Body of pancreas (tissue), 4 donors: ENCODE measurements around the gene SOX6. TPM values are rescaled to one million over a fixed set of nuclear protein-coding genes. Genes with fewer than 3 reads are reported as not detected.

ENCODE experiments used
- ATAC-seq: fragments of 150-250 bp; one replicate; pipeline ENCODE4 v1.9.1; 2016
- DNase-seq, 4 donors: peaks; one replicate each; pipeline ENCODE4 v3.0.0-alpha.2; 2019
- H3K27ac ChIP-seq, 4 donors: fragments of 200-600 bp; sonication (generic); 1 replicate in 3 of 4; 2 replicates in 1 of 4; pipeline versions ENCODE4 v1.5.1 to v1.6.1; 2016 to 2019; ENCODE audit warnings: mild to moderate bottlenecking in 1 of 4, mixed read lengths in 1 of 4, moderate library complexity in 1 of 4
- H3K27me3 ChIP-seq, 2 donors: fragments of 200-600 bp; sonication (generic); one replicate each; pipeline ENCODE4 v1.6.0; 2016; ENCODE audit warnings: mild to moderate bottlenecking in 1 of 2
- H3K36me3 ChIP-seq, 2 donors: fragments of 200-600 bp; sonication (generic); replicated peaks in 1 of 2; 2 replicates each; pipeline ENCODE4 v1.5.1; 2016; ENCODE audit warnings: low read depth in 2 of 2; ENCODE audit not compliant: insufficient read depth in 1 of 2
- H3K4me1 ChIP-seq: fragments of 200-600 bp; sonication (generic); one replicate; pipeline ENCODE4 v1.6.0; 2016
- H3K4me3 ChIP-seq, 2 donors: fragments of 200-600 bp; sonication (generic); 1 replicate in 1 of 2; 2 replicates in 1 of 2; pipeline ENCODE4 v1.5.1; 2016 to 2019
- H3K9me3 ChIP-seq, 3 donors: fragments of 200-600 bp; sonication (generic); 1 replicate in 2 of 3; 2 replicates in 1 of 3; pipeline ENCODE4 v1.5.1; 2016
- POLR2A ChIP-seq, 3 donors: fragments of 450-650 bp; IDR thresholded peaks; one replicate each; pipeline ENCODE4 v1.6.1; 2016; ENCODE audit warnings: antibody characterized with exemption in 3 of 3, mild to moderate bottlenecking in 2 of 3
- WGBS, 2 donors: methylation state at CpG; one replicate each; pipeline ENCODE4 v1.1.5; 2017; 5-methylcytosine and 5-hydroxymethylcytosine counted together
- intact Hi-C: fragments of 100-400 bp; cut with DNase I; formaldehyde crosslinking; loops from one replicate; pipeline ENCODE4 v1.15.1; 2023
- total RNA-seq, 2 donors: library from RNA; depleted of rRNA; stranded (reverse); fragments of >200 nt; gene quantifications; one replicate each; pipeline ENCODE4 v1.1.0, GENCODE V29; 2016
- TF ChIP-seq, protein P1 (sequence below), 7 experiments: fragments of 450-650 bp in 4 of 7; fragments of 200-600 bp in 3 of 7; sonication (generic) in 3 of 7; IDR thresholded peaks; one replicate each; pipeline ENCODE4 v1.5.1; 2016 to 2019; ENCODE audit warnings: antibody characterized with exemption in 7 of 7

The SOX6 gene
- total RNA-seq, 2 donors from 2014 or later, result 21.4 to 23.6 TPM

DNA sequence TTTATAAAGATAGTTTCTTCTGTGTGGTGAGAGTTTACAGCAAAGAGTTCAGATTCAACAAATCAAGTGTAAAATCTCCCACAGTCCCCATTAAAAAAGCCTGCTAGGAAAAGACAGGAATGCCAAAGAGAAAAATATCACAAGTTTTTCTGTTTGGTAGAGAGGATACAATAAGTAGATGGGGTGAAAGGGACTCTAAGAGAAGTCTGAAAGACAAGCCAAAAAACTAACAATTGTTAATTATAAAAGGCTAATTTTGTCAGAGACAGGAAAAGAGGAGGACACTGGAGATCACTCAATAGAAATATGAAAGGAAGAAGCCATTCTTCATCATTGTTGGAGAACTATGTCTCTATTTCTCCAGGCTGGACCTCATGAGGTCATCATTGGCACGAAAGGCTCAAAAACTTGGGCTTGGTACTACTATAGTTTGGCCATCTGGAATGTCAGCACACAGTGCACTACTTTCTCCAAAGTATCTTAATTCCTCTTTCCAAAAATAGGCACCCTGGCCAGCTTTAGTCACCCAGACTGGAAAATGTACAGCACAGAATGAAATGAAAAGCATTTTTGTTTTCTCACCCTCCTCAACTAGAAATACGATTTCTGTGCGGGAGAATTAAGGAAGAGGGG is 531 bp upstream of the SOX6 start:
- H3K4me3 ChIP-seq, result no peak overlapping the region
- H3K27ac ChIP-seq, result peak overlapping the region in 3 of 4 donors; percentile 27 to 69 (median 40)
- peaks cover 12% of the 10 kb centered on the region for H3K4me1 ChIP-seq
- H3K27me3 ChIP-seq, result no peaks in the 10 kb centered on the region
- no peaks in the 10 kb centered on the region for H3K36me3 ChIP-seq
- 69 to 75% methylated on average over 3 of the region's 3 CpGs for WGBS, 2 donors
- DNase-seq (peak in 2 of 4 donors; percentile 10 to 13), ATAC-seq (no peak)
- no peak for TF ChIP-seq POLR2A (IDR thresholded peaks at IDR 0.05)
- TF ChIP-seq, protein P1, sequence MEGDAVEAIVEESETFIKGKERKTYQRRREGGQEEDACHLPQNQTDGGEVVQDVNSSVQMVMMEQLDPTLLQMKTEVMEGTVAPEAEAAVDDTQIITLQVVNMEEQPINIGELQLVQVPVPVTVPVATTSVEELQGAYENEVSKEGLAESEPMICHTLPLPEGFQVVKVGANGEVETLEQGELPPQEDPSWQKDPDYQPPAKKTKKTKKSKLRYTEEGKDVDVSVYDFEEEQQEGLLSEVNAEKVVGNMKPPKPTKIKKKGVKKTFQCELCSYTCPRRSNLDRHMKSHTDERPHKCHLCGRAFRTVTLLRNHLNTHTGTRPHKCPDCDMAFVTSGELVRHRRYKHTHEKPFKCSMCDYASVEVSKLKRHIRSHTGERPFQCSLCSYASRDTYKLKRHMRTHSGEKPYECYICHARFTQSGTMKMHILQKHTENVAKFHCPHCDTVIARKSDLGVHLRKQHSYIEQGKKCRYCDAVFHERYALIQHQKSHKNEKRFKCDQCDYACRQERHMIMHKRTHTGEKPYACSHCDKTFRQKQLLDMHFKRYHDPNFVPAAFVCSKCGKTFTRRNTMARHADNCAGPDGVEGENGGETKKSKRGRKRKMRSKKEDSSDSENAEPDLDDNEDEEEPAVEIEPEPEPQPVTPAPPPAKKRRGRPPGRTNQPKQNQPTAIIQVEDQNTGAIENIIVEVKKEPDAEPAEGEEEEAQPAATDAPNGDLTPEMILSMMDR (IDR thresholded peaks at IDR 0.05), result no peak
- H3K9me3 ChIP-seq, result no peaks in the 10 kb centered on the region
- intact Hi-C loops, result no loop called here

DNA sequence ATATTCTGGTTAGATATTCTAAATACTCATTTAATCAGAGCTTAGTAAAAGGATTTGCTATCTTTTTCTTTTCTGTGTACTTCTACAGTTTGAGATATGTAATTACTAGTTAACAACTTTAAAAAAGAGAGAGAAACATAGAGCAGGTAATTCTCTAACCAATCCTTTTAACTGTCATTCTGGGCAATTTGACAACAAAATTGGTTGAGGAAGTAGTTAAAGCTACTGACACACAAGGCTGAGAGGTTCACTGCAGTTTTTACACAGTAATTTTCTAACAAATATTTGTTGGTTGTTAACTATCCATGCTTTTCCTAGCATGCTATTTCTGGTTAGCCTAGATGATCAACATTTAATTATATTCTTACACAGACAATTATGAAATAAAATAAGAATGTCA is 3.6 kb downstream of the SOX6 start:
- Histone ChIP-seq H3K36me3 (no peaks in the 10 kb centered on the region), H3K4me1 (peaks cover 6% of the 10 kb centered on the region), H3K4me3 (no peak overlapping the region), H3K27me3 (no peaks in the 10 kb centered on the region), H3K27ac (peak overlapping the region in 1 of 4 donors; percentile 53), H3K9me3 (no peaks in the 10 kb centered on the region)
- TF ChIP-seq POLR2A (IDR thresholded peaks at IDR 0.05), result no peak
- TF ChIP-seq, protein P1 (IDR thresholded peaks at IDR 0.05), result no peak
- ATAC-seq (no peak), DNase-seq (no peak)
- intact Hi-C loops, result no loop called here

DNA sequence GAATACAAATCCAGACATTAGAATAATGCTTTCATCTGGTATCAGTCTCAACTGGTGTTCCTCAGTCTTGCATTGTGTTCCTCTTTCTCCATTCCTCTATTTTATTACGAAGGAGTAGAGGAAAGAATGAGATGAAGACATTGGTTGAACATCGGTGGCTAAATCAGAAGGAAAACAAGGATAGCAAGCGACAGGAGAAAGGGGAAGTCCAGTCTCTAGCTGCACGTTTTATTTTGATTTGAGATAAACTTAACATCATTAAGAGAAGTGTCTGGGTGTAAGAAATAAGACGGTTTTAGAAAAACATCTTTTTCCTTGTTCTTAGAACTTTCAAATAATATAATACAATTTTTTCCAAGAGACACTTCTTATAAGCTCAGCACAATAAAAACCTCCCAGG is 6.2 kb downstream of the SOX6 start:
- 58 to 77% methylated on average over 5 of the region's 5 CpGs for WGBS, 2 donors

DNA sequence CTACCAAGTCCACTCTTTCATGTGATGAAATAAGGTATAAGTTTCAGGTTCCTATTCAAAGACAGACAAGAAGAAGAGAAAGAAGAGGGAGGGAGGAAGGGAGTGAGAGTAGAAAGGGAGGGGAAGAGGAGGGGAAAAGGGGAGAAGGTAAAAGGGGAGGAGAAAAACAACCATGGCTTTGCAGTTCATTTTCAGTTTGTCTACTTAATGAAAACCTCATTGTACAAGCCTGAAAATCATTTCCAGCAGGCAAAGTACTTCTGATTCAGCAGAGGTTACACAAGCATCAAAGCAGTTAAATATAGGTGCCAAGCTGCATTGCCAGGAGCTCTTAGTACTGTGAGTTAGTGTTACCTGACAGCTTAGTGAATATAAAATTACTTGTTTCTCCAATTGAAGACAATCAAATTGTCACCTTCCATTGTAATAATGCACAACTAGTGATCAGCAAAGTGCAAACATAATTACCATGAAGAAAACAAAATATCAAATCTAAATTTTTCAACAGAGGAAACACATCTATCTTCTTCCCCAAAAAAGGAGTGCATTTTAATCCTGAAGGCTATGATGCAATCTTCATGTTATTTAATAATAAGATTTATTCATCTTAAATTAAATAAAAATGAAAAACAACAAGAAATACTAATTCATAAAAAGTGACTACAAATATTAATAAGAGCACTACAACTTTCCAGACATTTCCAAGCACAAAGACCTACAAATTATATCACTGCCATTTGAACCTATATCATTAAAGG is 8.2 kb downstream of the SOX6 start:
- H3K36me3 ChIP-seq, result no peaks in the 10 kb centered on the region
- H3K4me1 ChIP-seq, result peaks cover 7% of the 10 kb centered on the region
- no peak for TF ChIP-seq POLR2A (IDR thresholded peaks at IDR 0.05)
- TF ChIP-seq, protein P1 (IDR thresholded peaks at IDR 0.05), result no peak
- no peak for ATAC-seq
- H3K27ac ChIP-seq, result peak overlapping the region in 2 of 4 donors; percentile 11 to 15
- intact Hi-C loops, result no loop called here
- DNase-seq, result peak in 1 of 4 donors; percentile 7
- no peaks in the 10 kb centered on the region for H3K27me3 ChIP-seq
- no peak overlapping the region for H3K4me3 ChIP-seq
- H3K9me3 ChIP-seq, result no peaks in the 10 kb centered on the region

More for the DNA sequence above, 6.2 kb downstream of the SOX6 start:
- Histone ChIP-seq H3K36me3 (no peaks in the 10 kb centered on the region), H3K4me3 (no peak overlapping the region), H3K27ac (no peak overlapping the region), H3K4me1 (peaks cover 7% of the 10 kb centered on the region), H3K27me3 (no peaks in the 10 kb centered on the region), H3K9me3 (no peaks in the 10 kb centered on the region)
- ATAC-seq (no peak), DNase-seq (no peak)
- no peak for TF ChIP-seq POLR2A (IDR thresholded peaks at IDR 0.05)
- TF ChIP-seq, protein P1 (IDR thresholded peaks at IDR 0.05), result no peak
- intact Hi-C loops, result no loop called here
